22Rv1 (cell line): ENCODE results near the gene PAK3.

Experiments used
- CTCF ChIP-seq: fragments of 450-650 bp; IDR thresholded peaks from 2 replicates; pipeline ENCODE4 v1.5.1; 2017; ENCODE audit warnings: mild to moderate bottlenecking
- ZFX ChIP-seq: fragments of 450-650 bp; IDR thresholded peaks from 2 replicates; pipeline ENCODE4 v1.6.1; 2017; ENCODE audit warnings: antibody characterized with exemption, borderline replicate concordance

GRCh38 chrX:111270339-111270738 lies 174.3 kb downstream of the PAK3 start, which contains the start of gene CAPN6:
- no peak for TF ChIP-seq CTCF
- TF ChIP-seq ZFX = no peak
